ENCODE data around the gene S100B. TPM values are rescaled to one million over a fixed set of nuclear protein-coding genes. Genes with fewer than 3 reads are reported as not detected.

Gene S100B
- total RNA-seq, 4 donors from 2014 or later: 0.80 to 1.3 (median 0.82) TPM; not detected in 1

DNA sequence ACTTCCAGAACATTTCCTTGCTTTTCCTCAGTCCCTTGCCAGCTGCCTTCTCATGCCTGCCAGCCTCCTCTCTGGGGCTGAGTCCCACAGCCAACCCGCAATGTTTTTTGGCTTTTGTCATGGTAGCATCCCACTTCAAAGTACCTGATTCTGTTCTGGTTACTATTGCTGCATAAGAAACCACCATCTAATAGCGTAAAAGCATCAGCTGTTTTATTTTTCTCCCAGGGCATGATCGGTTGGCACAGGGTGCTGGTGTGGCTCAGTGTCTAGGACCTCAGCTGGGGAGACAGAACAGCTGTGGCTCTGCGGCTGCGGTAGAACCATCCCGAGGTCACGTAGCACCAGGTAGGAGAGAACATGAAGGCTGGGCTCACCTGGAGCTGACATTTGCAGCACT lies 21.7 kb upstream of the S100B start:
- peaks cover 0 to 5% (median 3%) of the 10 kb centered on the region in 3 donors for H3K9me3 ChIP-seq
- intact Hi-C loops (cut with DNase I; ENCODE audit: low total_unique reads): no loop called here
- H3K27me3 ChIP-seq: peaks cover 0 to 23% (median 6%) of the 10 kb centered on the region in 3 donors
- DNase-seq (no peak), ATAC-seq (no peak)
- in situ Hi-C loops (cut with MboI; ENCODE audit: low sequenced_read_pairs in 4 of 4): no loop called here
- TF ChIP-seq, protein P1, sequence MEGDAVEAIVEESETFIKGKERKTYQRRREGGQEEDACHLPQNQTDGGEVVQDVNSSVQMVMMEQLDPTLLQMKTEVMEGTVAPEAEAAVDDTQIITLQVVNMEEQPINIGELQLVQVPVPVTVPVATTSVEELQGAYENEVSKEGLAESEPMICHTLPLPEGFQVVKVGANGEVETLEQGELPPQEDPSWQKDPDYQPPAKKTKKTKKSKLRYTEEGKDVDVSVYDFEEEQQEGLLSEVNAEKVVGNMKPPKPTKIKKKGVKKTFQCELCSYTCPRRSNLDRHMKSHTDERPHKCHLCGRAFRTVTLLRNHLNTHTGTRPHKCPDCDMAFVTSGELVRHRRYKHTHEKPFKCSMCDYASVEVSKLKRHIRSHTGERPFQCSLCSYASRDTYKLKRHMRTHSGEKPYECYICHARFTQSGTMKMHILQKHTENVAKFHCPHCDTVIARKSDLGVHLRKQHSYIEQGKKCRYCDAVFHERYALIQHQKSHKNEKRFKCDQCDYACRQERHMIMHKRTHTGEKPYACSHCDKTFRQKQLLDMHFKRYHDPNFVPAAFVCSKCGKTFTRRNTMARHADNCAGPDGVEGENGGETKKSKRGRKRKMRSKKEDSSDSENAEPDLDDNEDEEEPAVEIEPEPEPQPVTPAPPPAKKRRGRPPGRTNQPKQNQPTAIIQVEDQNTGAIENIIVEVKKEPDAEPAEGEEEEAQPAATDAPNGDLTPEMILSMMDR (IDR thresholded peaks at IDR 0.05 in 4 of 5, conservative IDR thresholded peaks at IDR 0.05 in 1 of 5): no peak
- no peak for TF ChIP-seq POLR2A (IDR thresholded peaks at IDR 0.05)
- H3K4me3 ChIP-seq: no peak overlapping the region
- no peak overlapping the region for H3K27ac ChIP-seq
- H3K36me3 ChIP-seq: no peaks in the 10 kb centered on the region
- H3K4me1 ChIP-seq: no peaks in the 10 kb centered on the region

GRCh38 chr21:46625759-46626158 lies 20.9 kb upstream of the S100B start:
- in situ Hi-C loops (cut with MboI; ENCODE audit: low sequenced_read_pairs in 4 of 4) (no loop called here), intact Hi-C loops (cut with DNase I; ENCODE audit: low total_unique reads) (no loop called here)
- Histone ChIP-seq H3K27me3 (peaks cover 0 to 23% (median 6%) of the 10 kb centered on the region in 3 donors), H3K4me3 (no peak overlapping the region), H3K4me1 (no peaks in the 10 kb centered on the region), H3K27ac (no peak overlapping the region), H3K36me3 (no peaks in the 10 kb centered on the region), H3K9me3 (peaks cover 0 to 5% (median 3%) of the 10 kb centered on the region in 3 donors)
- TF ChIP-seq POLR2A (IDR thresholded peaks at IDR 0.05): no peak
- TF ChIP-seq, protein P1 (IDR thresholded peaks at IDR 0.05 in 4 of 5, conservative IDR thresholded peaks at IDR 0.05 in 1 of 5): no peak
- ATAC-seq (no peak), DNase-seq (no peak)

DNA sequence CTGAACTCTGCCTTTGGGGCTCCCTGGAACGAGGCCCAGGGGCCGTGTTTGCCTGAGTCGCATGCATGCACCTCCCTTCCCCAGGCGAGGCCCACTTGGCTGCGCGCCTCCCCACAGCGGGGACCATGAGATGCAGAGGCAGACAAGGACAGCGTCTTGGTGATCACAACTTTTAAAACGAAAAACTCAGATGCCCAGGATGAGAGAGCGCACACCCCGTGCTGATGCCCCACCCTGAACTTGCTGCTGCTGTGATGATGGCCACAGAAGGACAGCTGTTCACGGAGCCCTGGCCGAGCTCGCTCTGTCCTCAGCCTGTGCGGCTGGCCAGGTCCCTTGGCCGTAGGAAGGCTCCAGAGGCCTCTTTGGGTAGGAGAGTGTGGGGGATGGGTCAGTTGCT lies 19.2 kb upstream of the S100B start:
- H3K27ac ChIP-seq: no peak overlapping the region
- no peak for ATAC-seq
- DNase-seq: no peak
- TF ChIP-seq POLR2A (IDR thresholded peaks at IDR 0.05): no peak
- TF ChIP-seq, protein P1 (IDR thresholded peaks at IDR 0.05 in 4 of 5, conservative IDR thresholded peaks at IDR 0.05 in 1 of 5): no peak
- H3K27me3 ChIP-seq: peaks cover 3 to 23% (median 6%) of the 10 kb centered on the region in 3 donors
- no peak overlapping the region for H3K4me3 ChIP-seq
- no peaks in the 10 kb centered on the region for H3K4me1 ChIP-seq
- H3K36me3 ChIP-seq: no peaks in the 10 kb centered on the region
- intact Hi-C loops (cut with DNase I; ENCODE audit: low total_unique reads) (no loop called here), in situ Hi-C loops (cut with MboI; ENCODE audit: low sequenced_read_pairs in 4 of 4) (no loop called here)
- peaks cover 0 to 5% (median 3%) of the 10 kb centered on the region in 3 donors for H3K9me3 ChIP-seq

GRCh38 chr21:46622226-46622625 lies 17.3 kb upstream of the S100B start:
- Histone ChIP-seq H3K4me3 (no peak overlapping the region), H3K27me3 (peaks cover 3 to 19% (median 6%) of the 10 kb centered on the region in 3 donors), H3K36me3 (no peaks in the 10 kb centered on the region), H3K27ac (no peak overlapping the region), H3K9me3 (peaks cover 0 to 5% (median 3%) of the 10 kb centered on the region in 3 donors), H3K4me1 (no peaks in the 10 kb centered on the region)
- no peak for ATAC-seq
- intact Hi-C loops (cut with DNase I; ENCODE audit: low total_unique reads): no loop called here
- no peak for TF ChIP-seq POLR2A (IDR thresholded peaks at IDR 0.05)
- in situ Hi-C loops (cut with MboI; ENCODE audit: low sequenced_read_pairs in 4 of 4): no loop called here
- peak in 1 of 2 donors; percentile 17 for DNase-seq

GRCh38 chr21:46621457-46622182 lies 16.7 kb upstream of the S100B start:
- in situ Hi-C loops (cut with MboI; ENCODE audit: low sequenced_read_pairs in 4 of 4): no loop called here
- Histone ChIP-seq H3K27me3 (peaks cover 3 to 18% (median 6%) of the 10 kb centered on the region in 3 donors), H3K36me3 (no peaks in the 10 kb centered on the region), H3K4me1 (no peaks in the 10 kb centered on the region), H3K9me3 (peaks cover 0 to 5% (median 3%) of the 10 kb centered on the region in 3 donors), H3K27ac (no peak overlapping the region), H3K4me3 (no peak overlapping the region)
- no peak for DNase-seq
- ATAC-seq: no peak
- intact Hi-C loops (cut with DNase I; ENCODE audit: low total_unique reads): no loop called here
- no peak for TF ChIP-seq POLR2A (IDR thresholded peaks at IDR 0.05)
- TF ChIP-seq, protein P1 (IDR thresholded peaks at IDR 0.05 in 4 of 5, conservative IDR thresholded peaks at IDR 0.05 in 1 of 5): no peak

Measured in gastrocnemius medialis (tissue), 4 donors.